K562 (cell line): ENCODE measurements around the gene LMNTD2. TPM values are rescaled to one million over a fixed set of nuclear protein-coding genes. Genes with fewer than 3 reads are reported as not detected.
A peak's percentile ranks its signal among the peaks of the same experiment; 100 is the strongest.

Experiments
- ATAC-seq: fragments of 200-7000 bp; cut with Tn5 transposase; 3 replicates; pipeline ENCODE4 v1.9.1; 2020; ENCODE audit warnings: moderate library complexity
- BruUV-seq: library from RNA; stranded (reverse); fragments of 400-500 nt; replicated peaks from 2 replicates; lab custom pipeline; 2021; lab: Mats Ljungman, UMichigan
- CTCF ChIA-PET: fragments of 300-600 bp; formaldehyde crosslinking; extraction: SDS; loops from one replicate; lab custom pipeline; 2021; ENCODE audit warnings: low intra/inter-chr PET ratio; lab: Yijun Ruan, JAX
- POLR2A ChIA-PET: fragments of 300-600, 350-650 bp; sonication (Branson Sonifier 250); formaldehyde crosslinking; extraction: SDS; loops from one replicate; lab custom pipeline; 2021; ENCODE audit warnings: antibody characterized with exemption, inconsistent platforms; lab: Yijun Ruan, JAX
- DNase-seq, 4 experiments: peaks; one replicate each; pipeline versions ENCODE4 v3.0.0 to v3.0.0-alpha.2; 2011 to 2018; ENCODE audit warnings: low spot score in 3 of 4, mixed read lengths in 3 of 4; ENCODE audit errors: extremely low read depth in 1 of 4
- FAIRE-seq: peaks from 2 replicates; lab custom pipeline; 2011; peaks lifted over from hg19 to GRCh38; lab: Jason Lieb, UNC
- H2AFZ ChIP-seq: 2 replicates; pipeline ENCODE4 v1.6.0; 2011; ENCODE audit warnings: low read depth, low read length, control low read depth, inconsistent platforms
- H3K27ac ChIP-seq: fragments of 200-600 bp; 3 replicates; pipeline ENCODE4 v1.8.0; 2011; ENCODE audit warnings: low read depth, mild to moderate bottlenecking, control low read depth, inconsistent platforms, low read length, moderate library complexity, mixed read lengths; ENCODE audit errors: extremely low read depth
- H3K27me3 ChIP-seq, 2 experiments: fragments of 300-600 bp in 1 of 2; 2 replicates in 1 of 2; 3 replicates in 1 of 2; pipeline versions ENCODE4 v1.6.0 to v1.8.0; 2011; ENCODE audit warnings: inconsistent platforms in 2 of 2, low read length in 2 of 2, mild to moderate bottlenecking in 1 of 2, mixed read lengths in 1 of 2, moderate library complexity in 1 of 2; ENCODE audit not compliant: control insufficient read depth in 2 of 2, insufficient read depth in 2 of 2
- H3K36me3 ChIP-seq: fragments of 300-600 bp; 3 replicates; pipeline ENCODE4 v1.8.0; 2011; ENCODE audit warnings: mild to moderate bottlenecking, low read length, inconsistent platforms; ENCODE audit not compliant: control insufficient read depth, insufficient read depth
- H3K4me1 ChIP-seq, 2 experiments: fragments of 200-600 bp in 1 of 2; replicated peaks in 1 of 2; 2 replicates in 1 of 2; 3 replicates in 1 of 2; pipeline versions ENCODE4 v1.5.1 to v1.8.0; 2011; ENCODE audit warnings: inconsistent platforms in 2 of 2, low read length in 2 of 2, mild to moderate bottlenecking in 1 of 2, mixed read lengths in 1 of 2, moderate library complexity in 1 of 2; ENCODE audit not compliant: control insufficient read depth in 2 of 2, insufficient read depth in 2 of 2
- H3K4me2 ChIP-seq: 2 replicates; pipeline ENCODE4 v1.6.1; 2011; ENCODE audit warnings: low read length, control low read depth, inconsistent platforms, mixed read lengths; ENCODE audit not compliant: insufficient read depth
- H3K4me3 ChIP-seq: fragments of 200-600 bp; sonication (generic), shearing (Covaris generic); 2 replicates; pipeline ENCODE4 v1.5.1; 2016; ENCODE audit warnings: control low read depth, inconsistent platforms
- H3K79me2 ChIP-seq: fragments of 200-600 bp; 3 replicates; pipeline ENCODE4 v1.8.0; 2011; ENCODE audit warnings: low read length, inconsistent platforms; ENCODE audit not compliant: control insufficient read depth, insufficient read depth
- H3K9ac ChIP-seq, 2 experiments: 2 replicates each; pipeline versions ENCODE4 v1.6.0 to v1.6.1; 2011; ENCODE audit warnings: low read depth in 2 of 2, low read length in 2 of 2, control low read depth in 1 of 2, inconsistent platforms in 1 of 2, mild to moderate bottlenecking in 1 of 2, mixed read lengths in 1 of 2; ENCODE audit not compliant: insufficient read depth in 1 of 2
- H3K9me1 ChIP-seq: one replicate; pipeline ENCODE4 v1.6.0; 2011; ENCODE audit warnings: inconsistent platforms, mild to moderate bottlenecking, low read length, moderate library complexity; ENCODE audit not compliant: control insufficient read depth, insufficient read depth
- H3K9me3 ChIP-seq: replicated peaks from 2 replicates; pipeline ENCODE4 v1.5.1; 2011; ENCODE audit warnings: low read depth, low read length, inconsistent platforms; ENCODE audit not compliant: control insufficient read depth, insufficient read depth
- H4K20me1 ChIP-seq: replicated peaks from 2 replicates; pipeline ENCODE4 v1.6.1; 2011; ENCODE audit warnings: low read length, inconsistent platforms, mixed read lengths; ENCODE audit not compliant: control insufficient read depth, insufficient read depth
- EP300 ChIP-seq: IDR thresholded peaks from 2 replicates; pipeline ENCODE4 v1.6.1; 2012; ENCODE audit warnings: low read length, improper control_type of control experiment
- EP400 ChIP-seq: fragments of 450-650 bp; IDR thresholded peaks from 2 replicates; pipeline ENCODE4 v1.6.1; 2017; ENCODE audit warnings: antibody characterized with exemption, mild to moderate bottlenecking, moderate library complexity
- NCOA1 ChIP-seq: fragments of 450-650 bp; IDR thresholded peaks from 2 replicates; pipeline ENCODE4 v1.6.1; 2016; ENCODE audit warnings: low read depth
- POLR2AphosphoS2 ChIP-seq: IDR thresholded peaks from 2 replicates; pipeline ENCODE4 v1.6.1; 2012; ENCODE audit warnings: low read length, improper control_type of control experiment
- SIN3B ChIP-seq: fragments of 450-650 bp; IDR thresholded peaks from 2 replicates; pipeline ENCODE4 v1.6.1; 2017; ENCODE audit warnings: low read depth, mild to moderate bottlenecking, moderate library complexity
- TEAD2 ChIP-seq: fragments of 450-650 bp; IDR thresholded peaks from 2 replicates; pipeline ENCODE4 v1.6.1; 2016; ENCODE audit warnings: missing genetic modification characterization, control low read depth, missing compliant biosample characterization
- ZNF75A ChIP-seq: fragments of 450-650 bp; formaldehyde crosslinking; IDR thresholded peaks from 2 replicates; pipeline ENCODE4 v1.4.0; 2020; ENCODE audit warnings: mild to moderate bottlenecking
- WGBS: fragments of 100-300 bp; shearing (Covaris generic); methylation state at CpG from one replicate; pipeline ENCODE4 v1.1.6; 2016; ENCODE audit warnings: low coverage, mixed read lengths; ENCODE audit not compliant: insufficient coverage; ENCODE audit errors: missing lambda C conversion rate; 5-methylcytosine and 5-hydroxymethylcytosine counted together
- in situ Hi-C: fragments of 300-500 bp; cut with MboI; formaldehyde crosslinking; loops from 4 replicates; pipeline ENCODE4 v1.15.0; 2018; ENCODE audit warnings: inconsistent platforms, mixed read lengths
- intact Hi-C: fragments of 100-400 bp; cut with micrococcal nuclease; formaldehyde crosslinking; loops from 2 replicates; pipeline ENCODE4 v1.14.2; 2022
- polyA plus RNA-seq, 8 experiments: library from polyadenylated mRNA; depleted of rRNA in 4 of 8; stranded (reverse) in 5 of 8; unstranded in 3 of 8; fragments of >200 nt; fragmentation: Nextera tagmentation in 2 of 8; fragmentation: Illumina TruSeq in 1 of 8; extraction: Ambion mirVana in 2 of 8; extraction: Trizol in 1 of 8; gene quantifications; 2 replicates each; pipeline versions ENCODE4 v1.2.1 to v1.2.3, GENCODE V29; 2011 to 2014; ENCODE audit warnings: inconsistent platforms in 1 of 8, missing spikeins in 1 of 8
- total RNA-seq, 7 experiments: library from RNA; depleted of rRNA in 6 of 7; stranded (reverse); fragments of >200 nt in 6 of 7; fragmentation: Illumina TruSeq in 2 of 7; extraction: Trizol in 2 of 7; gene quantifications; 2 replicates each; pipeline versions ENCODE4 v1.2.1 to v1.2.3, GENCODE V29; 2011 to 2021; ENCODE audit warnings: low replicate concordance in 1 of 7
- TF ChIP-seq, protein P1 (sequence below): IDR thresholded peaks from 3 replicates; pipeline ENCODE4 v1.6.1; 2011; ENCODE audit warnings: borderline replicate concordance, mild to moderate bottlenecking, moderate library complexity; ENCODE audit not compliant: insufficient read length; ENCODE audit errors: extremely low read depth
- TF ChIP-seq, protein P2 (sequence below): fragments of 250-450 bp; sonication (Bioruptor Pico); IDR thresholded peaks from 2 replicates; pipeline ENCODE4 v1.8.0; 2022; ENCODE audit warnings: inconsistent platforms
- TF ChIP-seq, protein P3 (sequence below): fragments of 450-650 bp; IDR thresholded peaks from 2 replicates; pipeline ENCODE4 v1.6.1; 2016; ENCODE audit warnings: low read depth, mild to moderate bottlenecking, moderate library complexity

The LMNTD2 gene
- total and polyA plus RNA-seq, 9 of the 15 experiments (the other 6 are each of a cell fraction or from before 2014, with no cell fraction given), result 0.48 to 4.2 (median 1.5) TPM; not detected in 3

DNA sequence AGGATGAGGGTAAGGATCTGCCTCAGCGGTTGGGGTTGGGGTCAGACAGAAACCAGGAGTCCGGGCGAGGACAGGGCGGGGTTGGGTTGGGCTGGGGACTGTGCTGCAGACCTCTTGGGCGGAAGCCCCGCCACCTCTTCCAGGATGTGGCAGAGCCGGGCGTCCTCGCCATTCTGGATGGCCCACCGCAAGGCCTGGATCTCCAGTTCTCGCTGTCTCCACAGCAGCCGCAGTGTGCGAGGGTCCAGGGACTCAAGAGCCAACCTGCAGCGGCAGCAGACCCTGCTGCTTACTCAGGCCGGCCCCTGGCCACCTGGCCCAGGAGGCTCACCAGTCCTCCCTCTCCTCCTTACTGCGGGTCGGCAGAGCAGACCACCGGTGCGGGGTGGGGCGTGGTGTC lies 2.0 kb downstream of the LMNTD2 start:
- in situ Hi-C loops (no loop called here), intact Hi-C loops (loop anchor here (10.0 kb wide), 2 partner anchors 56 to 136 kb away; partner anchors contain the start of genes DEAF1, IRF7 and TMEM80)
- TF ChIP-seq EP400 (no peak), SIN3B (no peak), NCOA1 (no peak), POLR2AphosphoS2 (no peak), ZNF75A (CRISPR knock-in tag) (no peak), TEAD2 (tag) (no peak), EP300 (no peak)
- TF ChIP-seq, protein P1, sequence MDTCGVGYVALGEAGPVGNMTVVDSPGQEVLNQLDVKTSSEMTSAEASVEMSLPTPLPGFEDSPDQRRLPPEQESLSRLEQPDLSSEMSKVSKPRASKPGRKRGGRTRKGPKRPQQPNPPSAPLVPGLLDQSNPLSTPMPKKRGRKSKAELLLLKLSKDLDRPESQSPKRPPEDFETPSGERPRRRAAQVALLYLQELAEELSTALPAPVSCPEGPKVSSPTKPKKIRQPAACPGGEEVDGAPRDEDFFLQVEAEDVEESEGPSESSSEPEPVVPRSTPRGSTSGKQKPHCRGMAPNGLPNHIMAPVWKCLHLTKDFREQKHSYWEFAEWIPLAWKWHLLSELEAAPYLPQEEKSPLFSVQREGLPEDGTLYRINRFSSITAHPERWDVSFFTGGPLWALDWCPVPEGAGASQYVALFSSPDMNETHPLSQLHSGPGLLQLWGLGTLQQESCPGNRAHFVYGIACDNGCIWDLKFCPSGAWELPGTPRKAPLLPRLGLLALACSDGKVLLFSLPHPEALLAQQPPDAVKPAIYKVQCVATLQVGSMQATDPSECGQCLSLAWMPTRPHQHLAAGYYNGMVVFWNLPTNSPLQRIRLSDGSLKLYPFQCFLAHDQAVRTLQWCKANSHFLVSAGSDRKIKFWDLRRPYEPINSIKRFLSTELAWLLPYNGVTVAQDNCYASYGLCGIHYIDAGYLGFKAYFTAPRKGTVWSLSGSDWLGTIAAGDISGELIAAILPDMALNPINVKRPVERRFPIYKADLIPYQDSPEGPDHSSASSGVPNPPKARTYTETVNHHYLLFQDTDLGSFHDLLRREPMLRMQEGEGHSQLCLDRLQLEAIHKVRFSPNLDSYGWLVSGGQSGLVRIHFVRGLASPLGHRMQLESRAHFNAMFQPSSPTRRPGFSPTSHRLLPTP, result no peak
- TF ChIP-seq, protein P2, sequence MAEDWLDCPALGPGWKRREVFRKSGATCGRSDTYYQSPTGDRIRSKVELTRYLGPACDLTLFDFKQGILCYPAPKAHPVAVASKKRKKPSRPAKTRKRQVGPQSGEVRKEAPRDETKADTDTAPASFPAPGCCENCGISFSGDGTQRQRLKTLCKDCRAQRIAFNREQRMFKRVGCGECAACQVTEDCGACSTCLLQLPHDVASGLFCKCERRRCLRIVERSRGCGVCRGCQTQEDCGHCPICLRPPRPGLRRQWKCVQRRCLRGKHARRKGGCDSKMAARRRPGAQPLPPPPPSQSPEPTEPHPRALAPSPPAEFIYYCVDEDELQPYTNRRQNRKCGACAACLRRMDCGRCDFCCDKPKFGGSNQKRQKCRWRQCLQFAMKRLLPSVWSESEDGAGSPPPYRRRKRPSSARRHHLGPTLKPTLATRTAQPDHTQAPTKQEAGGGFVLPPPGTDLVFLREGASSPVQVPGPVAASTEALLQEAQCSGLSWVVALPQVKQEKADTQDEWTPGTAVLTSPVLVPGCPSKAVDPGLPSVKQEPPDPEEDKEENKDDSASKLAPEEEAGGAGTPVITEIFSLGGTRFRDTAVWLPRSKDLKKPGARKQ, result no peak
- TF ChIP-seq, protein P3, sequence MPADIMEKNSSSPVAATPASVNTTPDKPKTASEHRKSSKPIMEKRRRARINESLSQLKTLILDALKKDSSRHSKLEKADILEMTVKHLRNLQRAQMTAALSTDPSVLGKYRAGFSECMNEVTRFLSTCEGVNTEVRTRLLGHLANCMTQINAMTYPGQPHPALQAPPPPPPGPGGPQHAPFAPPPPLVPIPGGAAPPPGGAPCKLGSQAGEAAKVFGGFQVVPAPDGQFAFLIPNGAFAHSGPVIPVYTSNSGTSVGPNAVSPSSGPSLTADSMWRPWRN, result no peak
- ATAC-seq (no peak), FAIRE-seq (no peak), DNase-seq (no peak)
- CTCF ChIA-PET, result no interaction called here
- POLR2A ChIA-PET, result no interaction called here
- Histone ChIP-seq H3K9me3 (no peaks in the 10 kb centered on the region), H3K9me1 (peaks cover 2% of the 10 kb centered on the region), H4K20me1 (0 out of 2 replicates have a peak, but pooled peaks cover 5% of the 10 kb centered on the region), H3K4me3 (no peak overlapping the region), H3K9ac (peak overlapping the region in 1 of 2 experiments; percentile 61; a peak in 2 of 4 replicates), H3K27ac (no peak overlapping the region), H3K79me2 (peaks cover 24% of the 10 kb centered on the region), H2AFZ (no peak overlapping the region), H3K4me1 (peaks cover 23 to 97% of the 10 kb centered on the region in 2 experiments), H3K27me3 (no peaks in the 10 kb centered on the region), H3K36me3 (peaks cover 15% of the 10 kb centered on the region; the same call in 1 of the 3 replicates), H3K4me2 (no peak overlapping the region)
- BruUV-seq, result no TSS peak
- 93% methylated on average over 5 of the region's 20 CpGs for WGBS
